WTC11 (cell line): ENCODE results near the gene RRP7A.

Experiments used
- CTCF ChIP-seq: fragments of 200-600 bp; IDR thresholded peaks from 2 replicates; pipeline ENCODE4 v1.8.0; 2022; ENCODE audit warnings: antibody characterized with exemption
- ELF4 ChIP-seq: sonication (generic); formaldehyde crosslinking; IDR thresholded peaks from 2 replicates; pipeline ENCODE4 v1.8.1; 2022; ENCODE audit warnings: low read depth, mild to moderate bottlenecking, moderate library complexity, missing genetic modification reagents
- ETV6 ChIP-seq: sonication (generic); formaldehyde crosslinking; IDR thresholded peaks from 2 replicates; pipeline ENCODE4 v1.8.1; 2022; ENCODE audit warnings: mild to moderate bottlenecking, missing genetic modification reagents
- GABPB1 ChIP-seq: sonication (generic); formaldehyde crosslinking; IDR thresholded peaks from 2 replicates; pipeline ENCODE4 v1.8.1; 2023; ENCODE audit warnings: mild to moderate bottlenecking, missing genetic modification reagents
- JUN ChIP-seq: sonication (generic); formaldehyde crosslinking; IDR thresholded peaks from 2 replicates; pipeline ENCODE4 v1.8.0; 2023; ENCODE audit warnings: mild to moderate bottlenecking, missing genetic modification reagents
- KAT7 ChIP-seq: sonication (generic); formaldehyde crosslinking; IDR thresholded peaks from 2 replicates; pipeline ENCODE4 v1.8.1; 2023; ENCODE audit warnings: missing genetic modification reagents, mild to moderate bottlenecking, borderline replicate concordance
- NFYB ChIP-seq: sonication (generic); formaldehyde crosslinking; conservative IDR thresholded peaks from 2 replicates; pipeline ENCODE4 v1.8.0; 2022; ENCODE audit warnings: low read depth, missing genetic modification reagents
- TCF7 ChIP-seq: sonication (generic); formaldehyde crosslinking; IDR thresholded peaks from 2 replicates; pipeline ENCODE4 v1.8.0; 2022; ENCODE audit warnings: mild to moderate bottlenecking, low read depth, missing genetic modification reagents, moderate library complexity
- TEAD4 ChIP-seq: sonication (generic); formaldehyde crosslinking; IDR thresholded peaks from 2 replicates; pipeline ENCODE4 v1.8.0; 2022; ENCODE audit warnings: mild to moderate bottlenecking, missing genetic modification reagents
- ZNF232 ChIP-seq: sonication (generic); formaldehyde crosslinking; IDR thresholded peaks from 2 replicates; pipeline ENCODE4 v1.8.0; 2022; ENCODE audit warnings: mild to moderate bottlenecking, missing genetic modification reagents
- ZNF281 ChIP-seq: sonication (generic); formaldehyde crosslinking; IDR thresholded peaks from 2 replicates; pipeline ENCODE4 v1.8.0; 2023; ENCODE audit warnings: mild to moderate bottlenecking, missing genetic modification reagents
- ZNF512 ChIP-seq: sonication (generic); formaldehyde crosslinking; IDR thresholded peaks from 2 replicates; pipeline ENCODE4 v1.8.1; 2022; ENCODE audit warnings: missing genetic modification reagents, borderline replicate concordance
- TF ChIP-seq, protein P1 (sequence below): sonication (generic); formaldehyde crosslinking; conservative IDR thresholded peaks from 2 replicates; pipeline ENCODE4 v1.8.1; 2023; ENCODE audit warnings: mild to moderate bottlenecking, low read depth, missing genetic modification reagents, moderate library complexity
- TF ChIP-seq, protein P2 (sequence below): sonication (generic); formaldehyde crosslinking; IDR thresholded peaks from 2 replicates; pipeline ENCODE4 v1.8.1; 2023; ENCODE audit warnings: mild to moderate bottlenecking, moderate library complexity, missing genetic modification reagents

DNA sequence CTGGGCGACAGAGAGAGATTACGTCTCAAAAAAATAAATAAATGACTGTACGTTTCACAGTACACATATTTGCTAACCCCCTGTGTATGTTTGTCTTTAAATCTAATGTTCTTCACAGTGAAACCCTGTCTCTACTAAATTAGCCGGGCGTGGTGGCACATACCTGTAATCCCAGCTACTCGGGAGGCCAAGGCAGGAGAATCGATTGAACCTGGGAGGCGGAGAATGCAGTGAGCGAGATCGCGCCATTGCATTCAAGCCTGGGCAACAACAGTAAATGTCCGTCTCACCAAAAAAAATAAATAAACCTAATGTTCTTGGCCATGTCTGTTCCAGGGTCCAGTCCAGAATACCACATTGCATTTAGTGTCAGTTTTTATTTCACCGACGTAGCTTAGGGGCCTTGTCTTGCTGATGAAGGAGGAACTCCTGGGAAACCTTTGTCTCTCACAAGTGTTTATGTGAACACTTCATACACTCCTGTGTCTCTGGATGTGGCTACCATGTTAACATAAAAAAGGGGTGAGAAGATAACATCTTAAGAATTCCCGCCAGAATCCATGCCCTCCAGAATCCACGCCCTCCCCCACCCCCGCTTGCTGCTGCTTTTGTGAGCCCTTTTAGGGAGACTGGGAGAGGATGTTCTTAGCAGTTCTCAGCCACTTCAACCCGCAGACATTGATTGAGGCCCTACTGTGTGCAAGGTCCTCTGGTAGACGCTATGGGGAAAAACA lies 29.2 kb upstream of the RRP7A start:
- no peak for TF ChIP-seq TEAD4 (CRISPR knock-in tag)
- TF ChIP-seq GABPB1 (CRISPR knock-in tag): no peak
- TF ChIP-seq CTCF: no peak
- TF ChIP-seq ZNF232 (CRISPR knock-in tag): no peak
- TF ChIP-seq JUN (CRISPR knock-in tag): no peak
- no peak for TF ChIP-seq ELF4
- TF ChIP-seq ZNF512: no peak
- TF ChIP-seq, protein P1, sequence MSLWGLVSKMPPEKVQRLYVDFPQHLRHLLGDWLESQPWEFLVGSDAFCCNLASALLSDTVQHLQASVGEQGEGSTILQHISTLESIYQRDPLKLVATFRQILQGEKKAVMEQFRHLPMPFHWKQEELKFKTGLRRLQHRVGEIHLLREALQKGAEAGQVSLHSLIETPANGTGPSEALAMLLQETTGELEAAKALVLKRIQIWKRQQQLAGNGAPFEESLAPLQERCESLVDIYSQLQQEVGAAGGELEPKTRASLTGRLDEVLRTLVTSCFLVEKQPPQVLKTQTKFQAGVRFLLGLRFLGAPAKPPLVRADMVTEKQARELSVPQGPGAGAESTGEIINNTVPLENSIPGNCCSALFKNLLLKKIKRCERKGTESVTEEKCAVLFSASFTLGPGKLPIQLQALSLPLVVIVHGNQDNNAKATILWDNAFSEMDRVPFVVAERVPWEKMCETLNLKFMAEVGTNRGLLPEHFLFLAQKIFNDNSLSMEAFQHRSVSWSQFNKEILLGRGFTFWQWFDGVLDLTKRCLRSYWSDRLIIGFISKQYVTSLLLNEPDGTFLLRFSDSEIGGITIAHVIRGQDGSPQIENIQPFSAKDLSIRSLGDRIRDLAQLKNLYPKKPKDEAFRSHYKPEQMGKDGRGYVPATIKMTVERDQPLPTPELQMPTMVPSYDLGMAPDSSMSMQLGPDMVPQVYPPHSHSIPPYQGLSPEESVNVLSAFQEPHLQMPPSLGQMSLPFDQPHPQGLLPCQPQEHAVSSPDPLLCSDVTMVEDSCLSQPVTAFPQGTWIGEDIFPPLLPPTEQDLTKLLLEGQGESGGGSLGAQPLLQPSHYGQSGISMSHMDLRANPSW (CRISPR knock-in tag): no peak
- no peak for TF ChIP-seq TCF7 (CRISPR knock-in tag)
- TF ChIP-seq, protein P2, sequence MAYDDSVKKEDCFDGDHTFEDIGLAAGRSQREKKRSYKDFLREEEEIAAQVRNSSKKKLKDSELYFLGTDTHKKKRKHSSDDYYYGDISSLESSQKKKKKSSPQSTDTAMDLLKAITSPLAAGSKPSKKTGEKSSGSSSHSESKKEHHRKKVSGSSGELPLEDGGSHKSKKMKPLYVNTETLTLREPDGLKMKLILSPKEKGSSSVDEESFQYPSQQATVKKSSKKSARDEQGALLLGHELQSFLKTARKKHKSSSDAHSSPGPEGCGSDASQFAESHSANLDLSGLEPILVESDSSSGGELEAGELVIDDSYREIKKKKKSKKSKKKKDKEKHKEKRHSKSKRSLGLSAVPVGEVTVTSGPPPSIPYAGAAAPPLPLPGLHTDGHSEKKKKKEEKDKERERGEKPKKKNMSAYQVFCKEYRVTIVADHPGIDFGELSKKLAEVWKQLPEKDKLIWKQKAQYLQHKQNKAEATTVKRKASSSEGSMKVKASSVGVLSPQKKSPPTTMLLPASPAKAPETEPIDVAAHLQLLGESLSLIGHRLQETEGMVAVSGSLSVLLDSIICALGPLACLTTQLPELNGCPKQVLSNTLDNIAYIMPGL: no peak
- no peak for TF ChIP-seq ETV6 (CRISPR knock-in tag)
- TF ChIP-seq KAT7 (CRISPR knock-in tag): no peak
- no peak for TF ChIP-seq NFYB (CRISPR knock-in tag)
- no peak for TF ChIP-seq ZNF281 (CRISPR knock-in tag)
